ENCODE results near the gene SLC25A46.

GRCh38 chr5:110790673-110791072 is 51.9 kb downstream of the SLC25A46 start:
- TF ChIP-seq CTCF (conservative IDR thresholded peaks at IDR 0.05 in 1 of 2, IDR thresholded peaks at IDR 0.05 in 1 of 2; ENCODE audit: extremely low read depth in 1 of 2, insufficient read depth in 1 of 2, low read depth in 1 of 2, low read length in 2 of 2), result peak in 1 of 2 donors; percentile 52
- no peak for TF ChIP-seq EZH2 (IDR thresholded peaks at IDR 0.05; ENCODE audit: borderline replicate concordance, low read length)

Measured in mammary epithelial cell (primary cell).